ENCODE results near the gene FGFBP2.

The FGFBP2 gene

DNA sequence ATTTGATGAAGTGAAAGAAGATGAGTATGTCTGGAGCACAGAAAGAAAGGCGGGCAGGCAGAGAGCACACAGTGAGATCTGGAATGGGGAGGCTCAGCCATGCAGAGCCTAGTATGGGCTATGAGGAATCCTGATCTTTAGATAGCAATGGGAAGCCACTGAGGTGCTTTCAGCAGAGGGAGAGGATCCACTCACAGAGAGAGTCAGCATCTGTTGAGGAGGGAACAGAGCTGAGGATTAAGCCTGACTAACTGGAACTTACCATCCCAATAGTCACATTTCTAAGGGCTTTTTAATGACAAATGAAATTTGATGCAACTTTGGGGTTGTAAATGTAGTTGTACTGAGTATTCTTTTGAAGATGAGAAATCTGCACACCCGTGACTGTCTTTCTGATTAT lies 20.6 kb upstream of the FGFBP2 start:
- H3K36me3 ChIP-seq (ENCODE audit: insufficient read depth, low read length) = no peaks in the 10 kb centered on the region
- H3K79me2 ChIP-seq (ENCODE audit: insufficient read depth, low read length) = no peaks in the 10 kb centered on the region

DNA sequence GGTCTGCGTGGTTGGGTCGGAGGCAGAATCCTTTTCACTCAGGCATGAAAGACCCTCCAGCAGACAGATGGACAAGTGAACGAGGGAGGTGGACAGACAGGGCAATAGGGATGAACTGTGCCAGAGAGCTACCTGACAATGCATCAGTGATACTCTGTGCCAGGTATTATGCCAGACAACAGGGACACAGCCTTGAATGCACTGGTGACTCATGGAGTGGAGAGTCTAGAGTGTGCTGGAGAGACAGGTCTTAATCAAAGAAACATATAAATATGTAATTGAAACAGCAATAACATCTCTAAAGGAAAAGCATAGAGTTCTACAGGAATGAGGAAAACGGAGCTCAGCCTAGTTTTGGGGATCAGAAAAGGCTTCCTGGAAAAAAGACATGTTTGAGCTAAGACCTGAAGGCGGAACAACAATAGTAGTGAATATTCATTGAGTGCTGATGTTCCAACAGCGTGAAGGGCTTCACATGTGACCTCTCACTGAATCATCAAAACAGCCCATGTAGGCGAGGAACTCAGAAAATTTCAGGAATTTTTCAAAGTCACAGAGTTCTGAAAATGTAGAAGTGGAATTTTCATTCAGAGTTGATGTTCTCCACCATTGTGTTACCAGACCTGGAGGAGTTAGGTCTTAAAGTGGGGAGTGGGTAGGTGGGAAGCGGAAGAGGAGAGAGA lies 20.0 kb upstream of the FGFBP2 start:
- TF ChIP-seq, protein P1, sequence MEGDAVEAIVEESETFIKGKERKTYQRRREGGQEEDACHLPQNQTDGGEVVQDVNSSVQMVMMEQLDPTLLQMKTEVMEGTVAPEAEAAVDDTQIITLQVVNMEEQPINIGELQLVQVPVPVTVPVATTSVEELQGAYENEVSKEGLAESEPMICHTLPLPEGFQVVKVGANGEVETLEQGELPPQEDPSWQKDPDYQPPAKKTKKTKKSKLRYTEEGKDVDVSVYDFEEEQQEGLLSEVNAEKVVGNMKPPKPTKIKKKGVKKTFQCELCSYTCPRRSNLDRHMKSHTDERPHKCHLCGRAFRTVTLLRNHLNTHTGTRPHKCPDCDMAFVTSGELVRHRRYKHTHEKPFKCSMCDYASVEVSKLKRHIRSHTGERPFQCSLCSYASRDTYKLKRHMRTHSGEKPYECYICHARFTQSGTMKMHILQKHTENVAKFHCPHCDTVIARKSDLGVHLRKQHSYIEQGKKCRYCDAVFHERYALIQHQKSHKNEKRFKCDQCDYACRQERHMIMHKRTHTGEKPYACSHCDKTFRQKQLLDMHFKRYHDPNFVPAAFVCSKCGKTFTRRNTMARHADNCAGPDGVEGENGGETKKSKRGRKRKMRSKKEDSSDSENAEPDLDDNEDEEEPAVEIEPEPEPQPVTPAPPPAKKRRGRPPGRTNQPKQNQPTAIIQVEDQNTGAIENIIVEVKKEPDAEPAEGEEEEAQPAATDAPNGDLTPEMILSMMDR (IDR thresholded peaks at IDR 0.05; ENCODE audit: low read length) = no peak
- Histone ChIP-seq H3K9me3 (ENCODE audit: low read length) (no peaks in the 10 kb centered on the region), H3K4me1 (ENCODE audit: insufficient read depth, low read length, severe bottlenecking) (no peaks in the 10 kb centered on the region), H3K27ac (ENCODE audit: low read depth, low read length, poor library complexity, severe bottlenecking) (no peak overlapping the region), H2AFZ (ENCODE audit: low read length) (no peak overlapping the region), H3K79me2 (ENCODE audit: insufficient read depth, low read length) (no peaks in the 10 kb centered on the region), H3K36me3 (ENCODE audit: insufficient read depth, low read length) (no peaks in the 10 kb centered on the region), H3F3A (ENCODE audit: insufficient read depth, low read length) (no peaks in the 10 kb centered on the region), H3K9ac (ENCODE audit: low read length) (no peak overlapping the region), H4K20me1 (ENCODE audit: insufficient read depth, low read length) (no peaks in the 10 kb centered on the region), H3K27me3 (ENCODE audit: insufficient read depth, low read length) (no peaks in the 10 kb centered on the region), H3K9me2 (ENCODE audit: low read depth, low read length) (no peaks in the 10 kb centered on the region), H3K4me2 (ENCODE audit: low read length) (no peak overlapping the region), H3K4me3 (ENCODE audit: low read depth, low read length, poor library complexity, severe bottlenecking) (no peak overlapping the region)

More for the DNA sequence above, 20.6 kb upstream of the FGFBP2 start:
- Histone ChIP-seq H3K9me3 (ENCODE audit: low read length) (no peaks in the 10 kb centered on the region), H2AFZ (ENCODE audit: low read length) (no peak overlapping the region), H4K20me1 (ENCODE audit: insufficient read depth, low read length) (no peaks in the 10 kb centered on the region), H3K27ac (ENCODE audit: low read depth, low read length, poor library complexity, severe bottlenecking) (no peak overlapping the region), H3K4me1 (ENCODE audit: insufficient read depth, low read length, severe bottlenecking) (no peaks in the 10 kb centered on the region), H3F3A (ENCODE audit: insufficient read depth, low read length) (no peaks in the 10 kb centered on the region), H3K4me2 (ENCODE audit: low read length) (no peak overlapping the region), H3K27me3 (ENCODE audit: insufficient read depth, low read length) (no peaks in the 10 kb centered on the region), H3K9ac (ENCODE audit: low read length) (no peak overlapping the region), H3K4me3 (ENCODE audit: low read depth, low read length, poor library complexity, severe bottlenecking) (no peak overlapping the region), H3K9me2 (ENCODE audit: low read depth, low read length) (no peaks in the 10 kb centered on the region)
- no peak for TF ChIP-seq EZH2 (IDR thresholded peaks at IDR 0.05; ENCODE audit: borderline replicate concordance, low read length)
- TF ChIP-seq, protein P1 (IDR thresholded peaks at IDR 0.05; ENCODE audit: low read length) = no peak

DNA sequence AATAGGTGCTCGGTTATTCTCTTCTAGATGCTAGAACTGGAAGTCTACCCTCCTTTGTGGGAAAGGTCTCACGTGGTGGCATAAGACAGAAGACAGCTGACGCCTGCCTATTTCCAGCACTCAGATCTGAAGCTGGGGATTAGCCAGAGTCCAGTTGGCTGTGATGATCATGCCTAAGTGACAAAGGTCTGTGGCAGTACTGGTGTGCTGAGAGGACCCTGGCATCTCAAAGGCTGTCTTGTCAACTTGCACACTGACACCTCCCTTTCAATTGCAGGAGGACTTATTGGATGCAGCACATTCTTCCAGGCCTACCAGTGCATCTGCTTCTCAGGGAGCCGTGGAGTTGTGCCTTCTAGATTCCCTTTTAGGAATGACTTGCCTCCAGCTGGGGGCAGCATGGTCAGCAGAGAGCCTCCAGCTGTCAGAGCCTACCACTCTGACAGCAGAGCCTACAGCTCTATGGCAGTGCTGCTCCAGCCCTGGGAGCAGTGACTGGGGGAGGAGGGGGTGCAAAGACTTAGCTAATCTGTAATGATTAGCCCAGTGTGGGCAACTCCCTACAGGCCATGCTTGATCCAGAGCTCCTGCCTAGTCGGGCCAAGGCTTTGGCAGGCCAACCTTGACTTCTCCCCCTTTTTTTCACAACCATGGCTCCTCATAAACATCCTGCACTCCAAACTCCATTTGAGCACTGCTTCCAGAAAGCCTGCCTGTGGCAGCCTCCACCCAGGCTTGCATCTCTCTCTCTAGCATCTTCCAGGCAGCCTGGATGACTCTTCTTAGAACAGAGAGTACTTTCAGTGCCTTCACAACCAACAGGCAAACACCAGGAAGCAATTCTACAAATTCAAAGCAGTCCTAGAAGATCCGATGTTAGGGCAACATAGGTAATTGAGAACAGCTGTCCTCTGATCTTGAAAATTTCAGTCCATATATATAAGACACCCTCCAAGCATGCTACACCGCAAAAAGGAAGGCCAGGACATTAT lies 13.8 kb upstream of the FGFBP2 start:
- Histone ChIP-seq H3K79me2 (ENCODE audit: insufficient read depth, low read length) (no peaks in the 10 kb centered on the region), H4K20me1 (ENCODE audit: insufficient read depth, low read length) (no peaks in the 10 kb centered on the region), H3K9ac (ENCODE audit: low read length) (no peak overlapping the region), H3K27me3 (ENCODE audit: insufficient read depth, low read length) (no peaks in the 10 kb centered on the region), H3K9me2 (ENCODE audit: low read depth, low read length) (no peaks in the 10 kb centered on the region), H3K4me2 (ENCODE audit: low read length) (no peak overlapping the region), H3K4me1 (ENCODE audit: insufficient read depth, low read length, severe bottlenecking) (no peaks in the 10 kb centered on the region), H3K9me3 (ENCODE audit: low read length) (no peaks in the 10 kb centered on the region), H3K27ac (ENCODE audit: low read depth, low read length, poor library complexity, severe bottlenecking) (no peak overlapping the region), H3F3A (ENCODE audit: insufficient read depth, low read length) (no peaks in the 10 kb centered on the region), H2AFZ (ENCODE audit: low read length) (no peak overlapping the region), H3K4me3 (ENCODE audit: low read depth, low read length, poor library complexity, severe bottlenecking) (no peak overlapping the region), H3K36me3 (ENCODE audit: insufficient read depth, low read length) (no peaks in the 10 kb centered on the region)
- TF ChIP-seq EZH2 (IDR thresholded peaks at IDR 0.05; ENCODE audit: borderline replicate concordance, low read length) = no peak
- TF ChIP-seq, protein P1 (IDR thresholded peaks at IDR 0.05; ENCODE audit: low read length) = no peak

Measured in OCI-LY1 (cell line).